A204.1 (cell line): ENCODE measurements around the gene NDUFA13.
"Not testable (repeated sequence)": the region's sequence is repeated elsewhere in the genome, so short reads cannot be mapped to it uniquely, and the experiment has no call there.

Source experiments
- FAIRE-seq: peaks from 2 replicates; lab custom pipeline; 2012; peaks lifted over from hg19 to GRCh38; lab: Jason Lieb, UNC

Gene NDUFA13

DNA sequence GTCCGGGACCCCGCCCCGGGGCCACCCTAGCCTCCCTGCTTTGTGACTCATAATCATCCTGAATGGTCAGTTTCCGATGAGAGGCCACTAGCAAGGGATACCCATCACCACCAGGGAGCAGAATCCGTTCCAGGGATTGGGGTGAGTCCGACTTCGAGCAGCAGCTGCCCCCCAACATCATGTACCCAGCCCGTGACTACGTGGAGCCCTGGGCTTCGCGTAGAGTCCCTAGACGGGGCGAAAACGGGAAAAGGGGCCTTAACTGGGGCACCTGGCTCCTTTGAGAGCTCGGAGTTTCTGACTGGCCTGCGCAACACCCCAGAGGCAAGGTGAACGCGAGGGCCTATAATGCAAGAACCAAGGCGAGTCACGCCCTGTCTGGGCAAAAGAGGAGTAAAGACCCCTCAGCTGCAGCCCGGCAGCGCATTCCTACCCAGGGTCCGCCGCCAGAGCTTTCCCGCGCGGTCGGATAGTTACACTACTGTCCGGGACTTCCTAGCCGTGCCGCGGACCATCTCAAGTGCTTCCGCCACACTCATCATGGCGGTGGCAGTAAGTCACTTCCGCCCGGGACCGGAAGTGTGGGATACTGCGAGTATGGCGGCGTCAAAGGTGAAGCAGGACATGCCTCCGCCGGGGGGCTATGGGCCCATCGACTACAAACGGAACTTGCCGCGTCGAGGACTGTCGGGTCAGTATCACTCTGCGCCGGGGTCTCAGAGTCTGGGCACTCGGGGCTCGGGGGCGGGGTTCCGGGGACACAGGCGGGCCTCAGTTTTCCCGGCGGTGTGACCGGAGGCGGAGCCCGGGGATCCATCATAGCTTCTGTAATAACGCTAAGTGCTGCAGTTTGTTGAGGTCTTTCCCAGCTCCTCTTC, at the start of gene NDUFA13:
Gene NDUFA13, plus strand, starts transcription at position 584 of the 878 bp plus-strand sequence. Its CDS starts 14 bp downstream, at position 598.
- FAIRE-seq = no peak

DNA sequence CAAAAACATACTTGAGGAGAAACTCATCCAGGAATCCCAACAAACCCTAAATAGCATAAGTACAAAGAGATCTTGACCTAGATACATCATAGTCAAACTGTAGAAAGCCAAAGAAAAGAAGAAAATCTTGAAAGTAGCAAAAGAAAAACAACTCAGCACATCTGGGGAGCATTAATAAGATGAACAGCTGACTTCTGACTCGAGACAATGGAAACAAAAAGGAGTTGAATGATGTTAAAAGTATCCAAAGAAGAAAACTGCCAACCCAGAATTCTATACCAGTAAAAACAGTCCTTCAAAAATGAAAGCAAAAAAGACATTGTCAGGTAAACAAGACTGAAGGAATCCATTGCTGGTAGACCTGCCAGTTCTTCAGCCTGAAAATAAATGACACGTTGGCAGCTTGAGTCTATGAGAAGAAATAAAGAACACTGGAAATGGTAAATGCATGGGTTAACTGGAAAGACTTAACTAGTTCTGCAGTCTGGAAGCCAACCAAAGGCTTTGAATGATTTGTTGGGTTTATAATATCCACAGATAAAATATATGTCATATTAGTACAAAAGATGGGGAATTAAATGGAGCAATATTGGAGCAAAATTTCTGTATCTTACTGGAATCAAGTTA, 47.5 kb upstream of the NDUFA13 start:
- FAIRE-seq = no peak

DNA sequence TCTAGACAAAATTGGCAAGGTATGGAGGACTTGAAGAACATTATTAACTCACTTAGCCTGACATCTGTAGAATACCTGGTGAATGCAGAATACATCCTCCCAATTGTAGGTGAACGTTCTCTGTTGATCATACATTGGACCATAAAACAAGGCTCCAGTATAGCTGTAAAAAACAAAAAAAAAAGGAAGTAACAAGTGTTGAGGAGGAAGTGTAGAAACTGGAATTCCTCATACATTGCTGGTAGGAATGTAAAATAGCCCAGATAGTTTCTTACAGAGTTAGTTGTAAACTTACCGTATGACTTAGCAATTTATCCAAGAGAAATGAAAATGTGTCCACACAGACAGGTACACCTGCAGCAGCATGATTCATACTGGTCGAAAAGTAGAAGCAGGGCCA, 45.4 kb upstream of the NDUFA13 start:
- FAIRE-seq = no peak

DNA sequence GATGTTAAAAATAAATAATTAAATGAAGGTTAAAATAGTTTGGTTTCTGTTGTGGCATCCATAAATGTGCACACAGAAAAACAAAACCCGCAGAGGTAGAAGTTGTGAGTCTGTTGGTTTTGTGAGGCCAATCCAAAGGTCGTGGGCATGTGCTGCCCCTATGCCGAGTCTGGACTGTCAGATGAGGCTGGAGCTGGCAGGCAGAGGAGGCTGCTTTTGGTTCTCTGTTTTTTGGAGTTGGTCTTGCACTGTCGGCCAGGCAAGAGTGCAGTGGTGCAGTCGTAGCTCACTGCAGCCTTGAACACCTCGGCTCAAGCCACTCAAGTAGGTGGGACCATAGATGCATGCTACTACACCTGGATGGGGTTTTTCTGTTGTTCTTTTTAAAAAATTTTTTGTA, 44.3 kb upstream of the NDUFA13 start:
- FAIRE-seq = no peak

DNA sequence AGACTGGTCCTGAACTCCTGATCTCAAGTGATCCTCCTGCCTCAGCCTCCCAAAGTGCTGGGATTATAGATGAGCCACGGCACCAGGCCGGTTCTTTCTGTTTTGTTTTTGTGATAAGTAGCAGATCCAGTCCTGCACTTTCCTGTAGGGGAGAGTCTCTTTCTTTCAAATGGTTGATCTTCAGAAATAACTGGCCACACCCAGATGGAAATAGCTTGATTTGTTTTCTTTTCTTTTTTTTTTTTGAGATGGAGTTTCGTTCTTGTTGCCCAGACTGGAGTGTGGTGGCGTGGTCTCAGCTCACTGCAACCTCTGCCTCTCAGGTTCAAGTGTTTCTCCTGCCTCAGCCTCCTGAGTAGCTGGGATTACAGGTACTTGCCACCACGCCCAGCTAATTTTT, 43.9 kb upstream of the NDUFA13 start:
- FAIRE-seq = not testable (repeated sequence)

DNA sequence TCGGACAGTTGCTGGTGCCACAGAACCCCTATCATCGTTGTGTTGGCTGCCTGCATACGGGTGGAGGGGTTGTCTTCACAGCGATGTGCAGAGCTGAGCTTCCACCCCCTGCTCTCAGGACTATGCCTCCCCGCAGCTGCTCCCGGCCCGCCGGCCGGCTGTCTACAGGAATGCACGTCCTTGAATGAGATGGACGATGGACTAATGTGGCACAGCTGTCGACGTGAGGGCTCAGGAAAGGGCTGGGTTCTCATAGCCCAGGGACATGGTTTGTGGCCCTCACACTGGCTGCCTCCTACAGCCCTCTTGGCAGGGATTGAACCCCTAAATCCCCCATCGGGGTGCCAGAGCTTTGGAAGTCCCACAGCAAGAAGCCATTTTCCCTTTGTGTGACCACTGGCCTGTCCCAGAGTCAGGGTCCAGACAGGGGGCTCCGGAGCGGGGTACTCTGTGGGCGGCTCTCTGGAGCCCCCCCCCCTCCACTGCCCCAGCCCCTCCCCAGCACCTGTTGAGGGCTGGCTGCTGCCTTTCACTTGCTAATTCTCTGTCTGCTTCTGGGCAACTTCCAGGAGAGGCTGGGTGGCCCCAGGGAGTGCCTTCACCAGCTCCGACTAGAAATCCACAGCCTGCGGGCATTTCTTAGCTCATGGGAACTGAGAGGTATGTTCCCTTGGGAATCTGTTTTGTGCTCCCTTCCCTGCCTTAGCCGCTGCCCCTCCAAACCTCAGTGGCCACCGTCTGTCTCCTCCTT, 40.8 kb upstream of the NDUFA13 start:
- FAIRE-seq = no peak

DNA sequence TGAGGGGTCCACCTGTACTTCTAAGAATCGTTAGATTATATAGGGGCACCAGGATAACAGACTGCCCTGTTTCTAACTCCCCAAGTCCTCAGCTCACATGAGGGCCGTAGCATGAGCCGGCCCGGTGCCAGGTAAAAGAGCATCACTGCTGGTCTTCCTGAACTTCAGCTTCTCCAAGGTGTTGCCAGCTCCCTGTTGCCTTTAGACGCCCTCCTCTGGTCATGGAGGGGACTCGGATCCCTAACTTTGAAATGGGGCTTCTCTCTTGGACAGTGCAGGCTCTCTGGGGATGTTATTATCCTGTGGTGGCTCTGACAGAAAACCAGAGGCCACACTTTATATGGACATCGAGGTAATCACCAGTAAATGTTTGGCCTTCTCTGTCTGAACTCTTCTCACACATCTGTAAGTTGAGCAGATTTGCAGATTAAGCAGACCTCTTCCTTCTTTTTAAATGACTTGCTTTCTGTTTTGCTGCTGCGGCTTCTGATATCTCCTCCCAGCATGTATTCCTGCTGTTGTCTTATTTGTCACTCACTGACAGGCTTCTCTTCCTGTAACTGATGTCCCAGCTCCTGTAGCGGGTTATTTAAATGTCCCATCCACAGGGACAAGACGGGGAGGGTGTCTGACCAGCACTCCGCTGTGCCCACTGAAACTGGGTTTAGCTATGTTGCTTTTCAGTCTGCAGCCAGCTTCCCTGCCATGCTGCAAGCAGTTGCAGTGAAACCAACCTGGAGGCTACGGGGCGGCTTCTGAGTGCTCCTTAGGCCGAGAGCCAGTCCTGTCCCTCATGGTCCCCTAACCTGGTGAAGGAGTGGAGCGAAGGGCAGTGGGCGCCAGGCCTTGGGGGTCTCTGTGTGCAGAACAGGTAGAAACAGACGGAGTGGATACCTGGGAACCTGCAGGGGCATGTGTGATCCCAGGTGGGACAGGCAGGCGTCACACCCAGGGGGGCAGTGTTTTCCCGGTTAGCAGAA, 39.9 kb upstream of the NDUFA13 start:
- FAIRE-seq = no peak

DNA sequence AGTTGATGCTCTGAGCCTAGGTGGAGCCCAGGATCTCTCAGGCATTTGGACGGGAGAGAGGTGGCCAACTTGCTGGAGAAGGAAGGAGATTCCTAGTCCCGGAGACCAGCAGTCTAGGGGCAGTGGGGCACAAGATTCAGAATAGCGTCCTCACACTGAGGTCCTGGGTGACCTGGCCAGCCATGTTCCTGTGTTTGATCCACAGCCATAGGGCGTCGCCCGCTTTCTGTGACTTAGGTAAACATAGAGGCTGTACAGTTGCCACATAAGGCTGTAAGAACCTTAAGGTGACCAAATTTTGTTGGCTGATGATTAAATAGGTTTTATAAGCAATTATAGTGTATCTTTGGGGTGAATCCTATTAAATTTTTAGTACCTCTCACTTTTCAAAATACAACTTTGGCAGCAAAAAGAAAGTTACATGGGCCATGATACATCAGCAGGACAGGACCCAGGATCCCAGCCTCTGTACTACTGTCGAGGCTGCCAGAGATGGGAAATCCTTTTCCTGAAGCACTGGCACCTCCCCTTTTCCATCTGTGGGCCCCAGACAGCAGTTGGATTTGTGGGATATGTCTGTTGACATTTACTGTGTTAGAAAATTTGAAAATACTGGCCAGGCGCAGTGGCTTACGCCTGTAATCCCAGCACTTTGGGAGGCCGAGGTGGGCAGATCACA, 38.2 kb upstream of the NDUFA13 start:
- FAIRE-seq = no peak

DNA sequence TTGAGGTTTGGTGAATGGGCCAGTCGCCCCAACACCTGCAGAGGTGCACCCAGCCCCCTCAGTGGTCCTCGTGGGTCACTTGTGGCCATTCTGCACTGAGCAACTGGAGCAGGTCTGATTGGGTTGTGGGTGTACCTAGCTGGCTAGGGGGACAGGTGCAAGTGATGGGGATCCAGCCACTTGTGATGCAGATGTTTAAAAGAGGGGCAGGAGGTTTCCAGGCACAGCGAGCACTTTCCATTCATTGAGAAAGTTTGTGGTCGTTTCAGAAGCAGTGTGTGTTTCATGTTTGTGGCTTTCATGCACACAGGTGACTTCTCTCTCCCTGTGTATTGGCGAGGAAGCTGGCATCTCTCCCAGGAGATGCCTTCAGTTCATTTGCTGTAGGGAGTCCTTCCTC, 35.3 kb upstream of the NDUFA13 start:
- no peak for FAIRE-seq

DNA sequence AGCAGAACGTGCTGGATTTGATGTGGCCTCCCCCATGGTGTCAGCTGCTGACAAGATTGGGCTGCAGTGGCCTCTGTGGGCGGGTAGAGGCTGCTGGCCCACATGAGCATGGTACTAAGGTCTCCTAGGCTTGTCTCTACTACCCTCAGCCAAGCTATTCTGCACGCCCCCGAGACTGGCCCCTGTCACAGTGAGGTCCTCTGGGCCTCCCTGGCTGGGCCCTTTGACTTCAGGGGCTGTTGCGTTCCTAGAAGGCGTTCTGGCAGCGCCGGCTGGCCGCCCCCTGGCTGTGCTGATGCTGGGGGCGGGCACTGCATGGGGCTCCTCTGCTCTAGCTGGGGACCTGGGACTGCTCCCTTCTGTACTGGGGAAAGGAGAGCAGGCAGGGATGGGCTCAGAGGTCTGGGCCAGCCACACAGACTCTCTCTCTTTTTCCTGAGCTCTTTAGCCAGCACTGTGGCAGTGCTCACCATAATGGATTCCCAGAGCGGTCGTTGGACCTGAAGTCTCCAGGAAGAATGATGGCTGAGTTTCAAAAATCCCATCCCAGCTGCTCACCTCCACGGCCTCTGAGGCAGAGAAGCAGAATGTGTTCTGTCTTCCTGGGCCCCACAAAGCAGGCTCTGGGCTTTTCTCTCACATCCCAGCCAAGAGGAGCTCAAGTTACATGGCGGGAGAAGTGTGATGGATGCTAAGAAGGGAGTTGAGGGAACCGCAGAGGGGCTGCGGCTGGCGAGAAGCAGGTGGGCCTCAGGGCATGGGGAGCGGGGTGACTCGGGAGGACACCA, 33.0 kb upstream of the NDUFA13 start:
- no peak for FAIRE-seq

DNA sequence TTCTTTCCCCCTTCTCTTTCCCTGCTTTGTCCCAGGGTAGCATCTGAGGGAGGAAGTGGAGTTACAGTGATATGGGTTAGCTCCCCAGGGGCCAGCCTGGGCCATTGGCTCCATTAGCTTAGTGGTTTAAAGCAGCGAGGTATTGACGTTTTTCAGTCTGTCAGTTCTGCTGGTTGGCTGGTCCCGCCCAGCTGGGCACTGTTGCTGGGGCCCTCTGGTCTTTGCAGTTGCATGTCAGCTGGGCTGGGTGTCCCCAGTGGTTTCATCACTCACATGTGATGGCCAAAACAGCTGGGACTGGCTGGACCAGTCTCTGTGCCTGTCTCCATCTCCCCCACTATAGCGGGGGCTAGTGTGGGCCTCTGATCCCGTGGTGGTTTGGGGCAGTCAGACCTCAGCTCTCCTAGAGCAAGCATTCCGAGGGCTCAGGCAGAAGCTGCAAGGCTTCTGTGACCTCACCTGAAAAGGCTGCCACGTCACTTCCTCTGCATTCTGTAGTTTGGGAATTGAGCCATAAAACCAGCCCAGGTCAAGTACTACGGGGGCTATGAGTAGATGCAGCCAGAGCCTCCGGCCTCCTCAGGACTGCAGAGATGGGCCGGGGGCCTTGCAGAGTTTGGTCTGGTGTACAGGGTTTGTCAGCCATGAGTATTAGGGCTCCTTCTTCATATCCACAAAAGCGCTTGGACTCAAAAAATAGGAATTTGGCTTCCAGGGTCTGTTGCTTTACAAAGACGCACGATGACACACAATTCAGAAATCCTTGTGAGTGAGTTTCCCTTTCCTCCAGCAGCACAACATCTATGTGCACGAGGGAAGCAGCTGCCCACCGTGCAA, 30.6 kb upstream of the NDUFA13 start:
- FAIRE-seq = no peak

DNA sequence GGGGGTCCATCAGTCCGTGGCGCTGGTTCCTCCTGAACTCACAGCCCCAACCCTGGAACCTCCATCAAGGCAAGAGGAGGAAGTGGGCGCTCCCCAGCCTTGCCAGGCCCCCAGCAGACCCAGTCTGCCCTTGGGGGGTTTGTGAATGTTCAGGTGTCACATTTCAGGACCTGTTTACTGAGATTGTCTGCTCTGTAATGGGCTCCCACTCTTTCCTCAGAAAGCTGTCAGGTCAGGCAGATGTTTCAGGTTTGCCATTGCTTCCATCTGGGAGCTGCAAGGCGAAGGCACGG, 30.1 kb upstream of the NDUFA13 start:
- no peak for FAIRE-seq

DNA sequence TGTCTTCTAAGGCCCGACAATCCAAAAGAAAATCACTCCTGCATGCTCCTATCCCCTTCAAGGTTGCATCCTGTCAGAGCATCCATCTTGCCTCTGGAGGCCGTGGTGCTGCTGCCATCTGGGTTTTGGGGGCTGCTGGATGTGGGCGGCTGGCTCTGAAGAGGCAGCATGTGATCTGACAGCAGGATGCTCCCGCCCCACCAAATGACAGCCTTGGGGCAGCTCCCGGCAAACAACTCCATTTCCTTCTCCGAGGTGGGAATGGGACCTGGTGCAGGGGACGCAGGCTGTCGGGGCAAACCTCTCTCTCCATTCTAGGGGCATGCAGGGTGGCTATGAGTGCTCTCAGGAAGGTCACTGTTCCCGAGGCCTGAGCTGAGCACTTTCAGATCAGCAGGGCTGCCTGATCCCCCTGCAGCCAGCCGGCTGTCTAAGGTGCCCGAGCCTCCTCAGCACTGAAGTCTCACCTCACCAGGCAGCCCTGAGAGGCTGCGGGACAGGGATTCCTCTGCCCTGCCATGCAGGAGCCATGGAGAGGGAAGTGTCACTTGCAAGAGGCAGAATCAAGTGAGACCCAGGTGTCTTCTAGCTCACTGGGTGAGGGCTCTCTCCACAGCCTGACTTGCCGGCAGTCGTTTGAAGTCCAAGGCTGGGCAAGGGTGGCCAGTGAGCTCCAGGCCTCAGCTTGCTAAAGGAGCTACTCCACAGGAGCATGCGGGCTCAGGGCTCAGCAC, 29.5 kb upstream of the NDUFA13 start:
- FAIRE-seq = no peak

DNA sequence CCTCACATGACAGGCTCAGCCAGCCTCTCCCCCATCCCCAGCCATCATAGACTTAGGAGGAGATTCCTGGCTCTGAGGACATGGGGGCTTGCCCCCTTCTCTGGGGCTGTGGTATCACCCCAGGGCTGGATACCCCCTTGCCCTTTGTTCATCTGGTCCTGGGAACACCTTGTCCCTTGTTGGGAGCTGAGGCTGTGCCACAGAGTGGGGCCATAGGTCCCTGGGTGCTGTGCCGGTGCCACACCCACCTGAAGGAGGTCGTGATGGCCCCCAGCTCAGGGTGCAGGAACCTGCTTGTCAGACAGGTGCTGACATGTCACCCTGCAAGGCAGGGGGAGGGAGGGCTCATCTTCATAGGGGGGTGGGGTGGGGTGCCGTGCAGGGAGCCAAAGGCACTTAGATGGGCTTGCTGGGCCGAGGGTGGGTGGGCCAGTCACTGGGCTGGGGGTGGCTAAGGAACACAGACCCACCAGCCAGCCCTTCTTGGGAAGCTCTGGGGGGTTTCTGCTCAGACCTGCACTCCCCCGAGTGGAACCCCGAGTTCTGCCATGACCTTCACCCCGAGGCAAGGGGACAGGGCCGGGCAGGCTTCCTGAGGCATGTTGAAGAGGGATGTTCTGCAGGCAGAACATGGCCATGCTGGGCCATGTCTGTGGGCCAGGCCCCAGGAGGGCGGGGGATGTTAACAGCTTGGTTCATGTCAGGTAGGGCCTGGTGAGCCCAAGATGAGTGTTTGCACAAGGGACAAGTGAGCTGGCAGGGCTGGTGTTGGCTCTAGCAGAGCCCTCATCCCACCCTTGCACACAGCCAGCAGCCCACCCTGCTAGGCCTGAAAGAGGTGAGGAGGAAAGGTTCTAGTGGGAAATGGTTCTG, 28.7 kb upstream of the NDUFA13 start:
- no peak for FAIRE-seq

DNA sequence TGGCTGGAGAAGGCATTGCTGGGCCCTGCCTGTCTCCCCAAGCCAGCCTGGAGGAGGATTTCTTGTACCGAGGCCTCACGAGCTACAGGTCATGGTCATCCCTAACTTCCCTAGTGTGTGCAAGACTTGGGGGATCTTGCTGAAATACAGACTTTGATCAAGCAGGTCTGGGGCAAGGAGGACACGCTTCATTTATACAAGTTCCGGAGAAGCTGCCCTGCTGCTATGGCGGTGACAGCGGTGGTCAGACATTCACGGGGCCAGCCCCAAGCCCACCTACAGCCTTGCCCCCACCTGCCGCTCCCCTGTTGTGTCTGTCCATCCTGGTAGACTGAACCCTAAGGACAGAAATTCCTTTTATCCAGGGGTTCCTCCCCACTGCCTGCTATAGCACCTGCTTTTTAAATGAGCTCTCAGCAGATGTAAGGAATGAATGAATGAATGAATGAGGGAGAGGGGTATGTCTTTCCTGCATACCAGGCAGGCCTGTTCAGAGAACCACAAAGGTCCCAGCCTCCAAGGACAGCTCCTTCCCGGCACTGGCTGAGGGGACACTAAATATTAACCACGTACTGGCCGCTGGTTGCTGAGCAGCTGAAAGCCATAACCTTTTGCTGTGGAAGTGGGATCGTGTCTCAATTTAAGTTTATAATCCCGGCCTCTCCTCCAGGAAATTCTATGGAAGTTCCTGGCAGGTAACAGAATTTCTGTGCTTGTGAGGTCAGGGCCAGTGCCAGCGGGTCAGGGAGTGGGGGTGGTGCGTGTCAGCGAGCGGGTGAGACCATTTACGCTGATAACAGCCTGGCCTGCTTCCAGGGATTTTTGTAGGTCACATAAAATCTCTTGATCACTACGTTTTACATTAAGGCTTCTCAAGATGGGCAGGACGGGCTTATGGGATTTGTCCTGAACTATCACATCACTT, 27.8 kb upstream of the NDUFA13 start:
- FAIRE-seq = no peak

DNA sequence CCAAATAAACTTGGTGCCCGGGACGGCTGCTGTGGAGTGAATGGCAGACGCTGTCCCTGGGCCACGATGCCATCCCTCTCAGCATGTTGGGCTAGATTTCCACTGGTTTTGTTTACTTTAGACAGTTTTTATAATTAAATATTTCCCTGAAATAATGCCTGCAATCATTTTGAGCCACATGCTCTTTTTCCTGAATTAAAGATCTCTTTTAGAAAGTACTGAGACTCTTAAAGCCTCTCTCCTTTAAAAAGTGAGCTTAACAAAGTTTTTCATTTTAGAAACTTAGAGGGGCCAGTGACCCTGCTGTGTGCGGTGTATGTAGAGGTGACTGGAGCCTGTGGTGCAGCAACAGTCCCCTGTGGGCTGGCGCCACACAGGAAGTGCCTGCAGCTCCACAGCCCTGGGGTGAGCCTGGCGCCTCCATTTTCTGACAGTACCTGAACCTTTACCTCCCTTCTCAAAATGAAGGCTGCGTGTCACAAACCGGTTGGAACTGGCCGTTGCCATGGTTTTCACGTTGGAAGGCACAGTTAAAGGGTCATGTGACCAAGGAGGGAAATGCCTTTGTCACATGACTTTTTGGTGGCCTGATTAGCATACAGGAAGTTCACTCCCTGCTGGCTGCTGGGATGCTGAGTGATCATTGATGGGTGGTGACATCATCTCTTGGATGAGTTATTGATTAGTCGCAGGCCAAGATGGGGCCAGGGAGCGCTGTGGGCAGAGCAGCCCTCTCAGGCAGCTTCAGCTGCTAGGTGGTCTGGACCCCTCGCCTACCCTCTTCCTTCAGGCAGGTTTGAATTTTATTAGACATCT, 26.9 kb upstream of the NDUFA13 start:
- FAIRE-seq = no peak
